Caco-2 (cell line): ENCODE results near the gene GMEB1. TPM values are rescaled to one million over a fixed set of nuclear protein-coding genes. Genes with fewer than 3 reads are reported as not detected.

Experiments
- BruUV-seq: library from RNA; stranded (reverse); fragments of 400-500 nt; replicated peaks from 2 replicates; lab custom pipeline; 2021; lab: Mats Ljungman, UMichigan
- CTCF ChIA-PET: fragments of 300-600 bp; sonication (Branson Sonifier 250); formaldehyde crosslinking; loops from one replicate; lab custom pipeline; 2022; ENCODE audit warnings: antibody characterized with exemption; lab: Charles Lee
- POLR2A ChIA-PET: fragments of 300-600 bp; sonication (Branson Sonifier 250); formaldehyde crosslinking; loops from one replicate; lab custom pipeline; 2022; ENCODE audit warnings: antibody characterized with exemption; lab: Charles Lee
- DNase-seq, 2 experiments: peaks; one replicate each; pipeline versions ENCODE4 v3.0.0 to v3.0.0-alpha.2; 2020 to 2022
- H3K27me3 ChIP-seq: replicated peaks from 2 replicates; pipeline ENCODE4 v1.6.0; 2011; ENCODE audit warnings: low read length; ENCODE audit not compliant: control insufficient read depth, insufficient read depth
- H3K36me3 ChIP-seq: 2 replicates; pipeline ENCODE4 v1.5.1; 2011; ENCODE audit warnings: low read length; ENCODE audit not compliant: control insufficient read depth, insufficient read depth
- H3K4me1 ChIP-seq: fragments of 250-450 bp; sonication (Bioruptor Pico); 2 replicates; pipeline ENCODE4 v1.5.1; 2020; ENCODE audit warnings: mild to moderate bottlenecking
- H3K4me3 ChIP-seq: 2 replicates; pipeline ENCODE4 v1.5.1; 2011; ENCODE audit warnings: low read depth, mild to moderate bottlenecking, control low read depth, low read length
- H3K9me3 ChIP-seq: fragments of 250-450 bp; sonication (Bioruptor Pico); 2 replicates; pipeline ENCODE4 v1.5.1; 2020; ENCODE audit warnings: mild to moderate bottlenecking, moderate library complexity
- H3K27ac Mint-ChIP-seq: one replicate; pipeline ENCODE4 v1.8.0; 2022; ENCODE audit warnings: mixed read lengths; ENCODE audit not compliant: unreplicated experiment
- H3K27me3 Mint-ChIP-seq: one replicate; pipeline ENCODE4 v1.8.0; 2022; ENCODE audit warnings: mixed read lengths; ENCODE audit not compliant: insufficient read depth, unreplicated experiment
- H3K36me3 Mint-ChIP-seq: one replicate; pipeline ENCODE4 v1.8.0; 2022; ENCODE audit warnings: mild to moderate bottlenecking, mixed read lengths; ENCODE audit not compliant: insufficient read depth, unreplicated experiment
- H3K4me1 Mint-ChIP-seq: one replicate; pipeline ENCODE4 v1.8.0; 2022; ENCODE audit warnings: low read depth, mixed read lengths; ENCODE audit not compliant: unreplicated experiment
- H3K4me3 Mint-ChIP-seq: one replicate; pipeline ENCODE4 v1.8.0; 2022; ENCODE audit warnings: mild to moderate bottlenecking, moderate library complexity, mixed read lengths; ENCODE audit not compliant: unreplicated experiment
- H3K9me3 Mint-ChIP-seq: one replicate; pipeline ENCODE4 v1.8.0; 2022; ENCODE audit warnings: mixed read lengths; ENCODE audit not compliant: unreplicated experiment
- CTCF ChIP-seq, 2 experiments: fragments of 200-600 bp in 1 of 2; IDR thresholded peaks; 1 replicate in 1 of 2; 2 replicates in 1 of 2; pipeline versions ENCODE4 v1.5.1 to v1.8.0; 2011 to 2022; ENCODE audit warnings: antibody characterized with exemption in 1 of 2, control low read depth in 1 of 2, inconsistent platforms in 1 of 2, low read depth in 1 of 2, low read length in 1 of 2, mild to moderate bottlenecking in 1 of 2, moderate library complexity in 1 of 2; ENCODE audit not compliant: insufficient read depth in 1 of 2, severe bottlenecking in 1 of 2, unreplicated experiment in 1 of 2
- intact Hi-C: fragments of 100-400 bp; cut with micrococcal nuclease; formaldehyde crosslinking; loops from one replicate; pipeline ENCODE4 v1.10.0; 2022; ENCODE audit not compliant: unreplicated experiment
- total RNA-seq: library from RNA; stranded (reverse); gene quantifications from 2 replicates; pipeline ENCODE4 v1.2.3, GENCODE V29; 2022

The GMEB1 gene
- total RNA-seq, 1 experiment from 2014 or later = 5.2 TPM

DNA sequence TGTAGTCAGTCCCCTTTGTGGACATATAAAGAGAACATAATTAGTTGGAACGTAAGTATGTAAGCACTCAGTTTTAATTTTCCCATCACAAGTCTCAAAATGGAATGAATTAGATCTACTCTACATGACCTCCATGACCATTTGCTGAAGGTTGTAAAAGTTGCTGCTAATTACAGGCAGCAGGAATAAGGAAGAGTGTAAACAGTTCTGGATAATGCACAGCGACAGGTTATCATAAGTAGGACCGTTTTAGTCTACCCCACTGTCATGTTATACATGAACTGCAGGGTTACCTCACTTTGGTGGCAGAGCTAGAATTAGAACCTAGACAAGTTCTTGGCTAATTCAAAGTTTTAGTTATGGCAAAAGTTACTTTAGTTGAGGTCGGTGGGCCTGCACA lies 89.8 kb downstream of the GMEB1 start:
- no peak for DNase-seq
- H3K27ac Mint-ChIP-seq = no peak overlapping the region
- CTCF ChIA-PET = interaction anchor here (1.2 kb wide), 1 partner anchor 21 kb away, joined by 4 read pairs; the partner anchor contains the start of gene YTHDF2

GRCh38 chr1:28759257-28759656 lies 90.7 kb downstream of the GMEB1 start:
- Histone ChIP-seq H3K9me3 (no peaks in the 10 kb centered on the region), H3K36me3 (no peaks in the 10 kb centered on the region), H3K27me3 (no peaks in the 10 kb centered on the region), H3K4me3 (no peak overlapping the region), H3K4me1 (peaks cover 6% of the 10 kb centered on the region)
- Mint-ChIP-seq H3K27me3 (no peaks in the 10 kb centered on the region), H3K9me3 (no peaks in the 10 kb centered on the region), H3K4me3 (no peak overlapping the region), H3K4me1 (no peaks in the 10 kb centered on the region), H3K27ac (no peak overlapping the region), H3K36me3 (peaks cover 38% of the 10 kb centered on the region)
- no peak for DNase-seq
- intact Hi-C loops = loop anchor here (5.0 kb wide), 1 partner anchor 117 kb away; the partner anchor contains the start of gene TAF12
- POLR2A ChIA-PET = no interaction called here
- CTCF ChIA-PET = interaction anchor here (1.2 kb wide), 1 partner anchor 22 kb away, joined by 4 read pairs; the partner anchor contains the start of gene YTHDF2
- no TSS peak for BruUV-seq
- no peak for TF ChIP-seq CTCF (IDR thresholded peaks at IDR 0.05; ENCODE audit: insufficient read depth in 1 of 2, low read depth in 1 of 2, low read length in 1 of 2, severe bottlenecking in 1 of 2, unreplicated experiment in 1 of 2)

More for the DNA sequence above, 89.8 kb downstream of the GMEB1 start:
- H3K27me3 ChIP-seq = no peaks in the 10 kb centered on the region
- H3K36me3 ChIP-seq = 0 out of 2 replicates have a peak, but pooled peaks cover 2% of the 10 kb centered on the region
- TF ChIP-seq CTCF (IDR thresholded peaks at IDR 0.05; ENCODE audit: insufficient read depth in 1 of 2, low read depth in 1 of 2, low read length in 1 of 2, severe bottlenecking in 1 of 2, unreplicated experiment in 1 of 2) = no peak
- H3K9me3 ChIP-seq = no peaks in the 10 kb centered on the region
- peaks cover 6% of the 10 kb centered on the region for H3K4me1 ChIP-seq
- Mint-ChIP-seq H3K27me3 (no peaks in the 10 kb centered on the region), H3K36me3 (peaks cover 46% of the 10 kb centered on the region), H3K9me3 (no peaks in the 10 kb centered on the region), H3K4me3 (no peak overlapping the region), H3K4me1 (peaks cover 3% of the 10 kb centered on the region)
- BruUV-seq = no TSS peak
- POLR2A ChIA-PET = interaction anchor here (0.6 kb wide), 1 partner anchor 126 kb away, joined by 12 read pairs; no protein-coding TSS in a partner anchor
- no peak overlapping the region for H3K4me3 ChIP-seq
- intact Hi-C loops = loop anchor here (5.0 kb wide), 1 partner anchor 116 kb away; the partner anchor contains the start of gene TAF12

GRCh38 chr1:28761189-28761588 lies 92.6 kb downstream of the GMEB1 start:
- Mint-ChIP-seq H3K4me3 (no peak overlapping the region), H3K36me3 (peaks cover 57% of the 10 kb centered on the region), H3K27me3 (no peaks in the 10 kb centered on the region), H3K27ac (no peak overlapping the region), H3K4me1 (no peaks in the 10 kb centered on the region), H3K9me3 (no peaks in the 10 kb centered on the region)
- intact Hi-C loops = no loop called here
- CTCF ChIA-PET = no interaction called here
- H3K36me3 ChIP-seq = no peaks in the 10 kb centered on the region
- H3K27me3 ChIP-seq = no peaks in the 10 kb centered on the region
- H3K9me3 ChIP-seq = no peaks in the 10 kb centered on the region
- no peak overlapping the region for H3K4me3 ChIP-seq
- POLR2A ChIA-PET = no interaction called here
- no peak for TF ChIP-seq CTCF (IDR thresholded peaks at IDR 0.05; ENCODE audit: insufficient read depth in 1 of 2, low read depth in 1 of 2, low read length in 1 of 2, severe bottlenecking in 1 of 2, unreplicated experiment in 1 of 2)
- no peak for DNase-seq
- H3K4me1 ChIP-seq = no peaks in the 10 kb centered on the region
- no TSS peak for BruUV-seq
